Stimulated activated CD4-positive, alpha-beta T cell treated with anti-CD3 and anti-CD28 coated beads, TNF-alpha, amount 100 ng/mL, for 4 hours (primary cell): ENCODE measurements around the gene CSRP1.
"Not testable (repeated sequence)": the region's sequence is repeated elsewhere in the genome, so short reads cannot be mapped to it uniquely, and the experiment has no call there.

Experiments used
- DNase-seq, 3 experiments: peaks; one replicate each; pipeline ENCODE4 v3.0.0-alpha.2; 2020; ENCODE audit warnings: low read depth in 3 of 3

CSRP1 gene

DNA sequence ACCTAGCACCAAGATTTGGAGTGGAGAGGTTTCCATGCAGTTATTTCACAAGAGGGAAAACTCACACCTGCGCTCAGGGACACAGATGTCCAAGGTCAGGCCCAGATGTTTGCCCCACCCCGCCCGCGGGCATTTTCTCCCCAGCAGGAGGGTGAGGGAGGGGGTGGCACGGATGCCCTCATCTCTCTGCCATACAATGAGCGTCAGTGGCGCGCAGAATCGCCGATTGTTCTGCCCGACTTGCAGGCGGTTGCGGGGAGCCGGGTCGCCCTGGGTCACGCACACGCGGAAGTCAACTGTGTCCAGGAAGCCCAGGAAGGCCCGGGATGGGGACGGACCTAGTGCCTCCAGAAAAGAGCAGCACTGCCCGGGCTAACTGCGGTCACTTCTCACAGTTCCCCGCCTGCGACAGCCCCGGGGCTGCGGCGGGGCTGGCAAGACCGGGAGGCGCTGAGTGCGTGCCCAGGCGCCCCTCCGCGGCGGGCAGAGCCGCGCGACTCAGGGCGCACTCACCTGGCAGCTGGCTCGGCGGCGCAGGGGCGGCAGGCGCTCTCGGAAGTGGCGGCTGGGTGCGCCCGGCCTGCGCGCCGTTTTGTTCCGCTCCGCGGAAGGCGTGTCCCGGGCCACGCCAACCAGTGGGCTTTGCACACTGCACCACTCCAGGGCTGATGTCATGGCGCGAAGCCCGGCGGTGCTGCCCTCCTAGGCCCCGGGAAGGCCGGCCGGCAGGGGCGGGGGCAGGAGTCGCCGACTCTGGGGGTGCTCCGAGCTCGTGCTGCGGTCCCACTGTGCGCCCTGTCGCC lies at the start of gene CSRP1:
TSS of gene CSRP1 (minus strand) at position 567 of the 803 bp plus-strand sequence. CDS start 10,820 bp downstream, outside the sequence.
- peak; percentile 66 to 71 (median 67) for DNase-seq

DNA sequence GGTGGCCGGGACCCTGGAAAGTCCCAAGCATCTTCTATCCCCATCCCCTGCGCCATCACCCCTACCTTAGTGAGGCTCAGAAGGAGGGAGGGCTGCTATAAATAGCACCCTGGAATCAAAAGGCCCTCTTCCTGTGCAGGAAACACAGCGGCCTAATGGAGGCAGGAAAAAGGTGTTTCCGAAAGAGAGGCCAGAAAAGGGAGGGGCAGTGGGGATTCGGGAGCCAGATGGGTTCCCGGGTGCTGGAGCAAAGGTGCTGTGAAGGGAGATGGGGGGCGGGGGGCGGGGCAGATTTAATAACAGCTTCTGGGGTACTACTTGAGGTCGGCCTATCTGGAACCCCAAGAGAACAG lies 48.6 kb upstream of the CSRP1 start:
- DNase-seq: no peak

DNA sequence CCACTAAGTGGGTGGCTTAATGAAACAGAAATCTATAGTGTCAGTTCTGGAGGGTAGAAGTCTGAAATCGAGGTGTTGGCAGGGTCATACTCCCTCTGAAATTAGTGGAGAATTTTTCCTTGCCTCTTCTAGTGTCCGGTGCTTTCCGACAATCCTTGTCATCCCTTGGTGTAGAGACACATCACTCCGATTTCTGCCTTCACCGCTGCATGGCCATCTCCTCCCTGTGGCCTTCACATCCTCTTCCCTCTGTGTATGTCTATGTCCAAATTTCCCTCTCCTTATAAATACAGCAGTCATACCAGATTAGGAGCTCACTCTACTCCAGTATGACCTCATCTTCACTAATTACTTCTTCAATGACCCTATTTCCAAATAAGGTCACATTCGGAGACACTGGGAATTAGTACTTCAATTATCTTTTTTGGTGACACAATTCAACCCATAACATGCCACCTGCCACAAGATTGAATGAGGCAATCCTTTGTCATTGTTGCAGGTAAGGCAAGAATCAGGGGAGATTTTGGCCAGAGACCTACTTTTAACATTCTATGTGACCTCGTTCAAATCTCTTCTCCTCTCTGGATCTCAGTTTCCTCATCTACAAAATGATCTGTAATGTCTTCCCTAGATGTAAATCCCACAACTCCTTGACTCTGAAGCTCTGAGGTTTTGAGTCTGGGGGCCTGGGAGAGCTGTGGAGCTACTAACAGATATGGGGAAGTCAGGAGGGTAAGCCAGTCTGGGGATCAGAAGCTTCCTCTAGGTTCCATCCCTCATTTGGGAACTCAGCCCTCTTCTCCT lies 48.1 kb upstream of the CSRP1 start:
- DNase-seq: no peak

DNA sequence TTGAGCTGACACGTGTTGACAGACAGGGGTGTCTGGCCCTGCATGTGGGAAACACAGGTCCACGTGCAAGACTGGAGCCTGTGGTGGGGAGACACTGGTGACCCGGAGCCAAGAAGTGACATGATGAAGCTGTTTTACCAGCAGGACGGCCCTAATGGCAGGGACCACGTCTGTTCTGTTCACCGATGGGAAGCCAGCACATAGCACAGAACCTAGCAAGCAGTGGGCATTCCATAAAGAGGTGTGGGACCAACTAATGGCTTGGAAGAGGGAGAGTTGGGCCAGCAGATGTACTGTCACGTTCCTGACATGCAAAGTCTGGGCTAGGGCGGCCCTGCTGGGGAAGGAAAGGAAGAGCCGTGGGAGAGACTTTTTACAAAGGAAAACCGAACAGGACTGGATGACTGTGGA lies 47.3 kb upstream of the CSRP1 start:
- no peak for DNase-seq

DNA sequence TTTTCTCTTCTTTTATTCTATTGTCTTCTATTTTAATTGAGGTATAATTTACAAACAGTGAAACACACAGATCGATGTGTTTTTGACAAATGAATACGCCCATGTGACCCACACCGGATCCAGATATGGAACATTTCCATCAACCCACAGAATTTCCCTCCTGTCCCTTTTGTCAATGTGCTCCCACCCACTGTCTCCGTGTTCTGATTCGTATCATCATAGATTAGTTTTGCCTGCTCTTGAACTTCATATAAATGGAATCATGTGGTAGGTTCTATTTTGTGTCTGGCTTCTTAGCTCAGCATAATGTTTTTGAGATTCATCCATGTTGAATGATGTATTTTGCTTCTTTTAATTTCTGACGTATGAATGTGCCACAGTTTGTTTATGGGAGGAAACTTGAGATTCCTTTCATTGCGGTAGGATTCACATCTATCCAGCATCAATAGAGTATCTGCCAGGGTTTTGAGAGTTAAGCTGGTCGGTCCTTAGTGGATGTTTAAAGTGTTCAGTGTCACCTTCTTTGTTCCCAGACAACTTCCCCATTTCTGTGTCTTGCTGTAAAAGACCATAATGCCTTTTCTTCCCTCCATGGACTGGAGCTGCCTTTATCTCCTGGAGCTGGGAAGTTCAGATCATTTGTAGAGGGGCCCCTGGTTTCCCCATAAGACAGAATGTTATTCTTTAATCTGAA lies 46.7 kb upstream of the CSRP1 start:
- no peak for DNase-seq

DNA sequence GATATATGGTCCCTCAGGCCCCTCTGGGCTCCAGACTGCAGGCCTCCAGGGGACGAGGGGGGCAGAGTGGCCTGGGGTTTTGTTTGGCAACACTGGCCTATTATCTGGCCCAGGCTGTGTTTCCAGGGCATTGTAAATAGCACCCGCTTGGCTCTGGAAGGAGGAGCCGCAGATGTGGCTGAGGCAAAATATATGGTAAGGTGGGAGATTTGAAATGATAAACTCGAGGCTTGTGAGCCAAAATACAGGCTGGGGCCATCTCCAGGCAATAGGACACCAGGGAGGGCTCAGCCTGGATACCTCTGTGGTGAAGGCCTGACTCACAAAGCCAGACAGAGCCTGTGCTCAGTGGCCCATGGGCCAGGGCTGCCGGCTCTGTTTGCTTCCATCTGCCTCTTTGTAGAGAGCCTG lies 46.0 kb upstream of the CSRP1 start:
- no peak for DNase-seq

DNA sequence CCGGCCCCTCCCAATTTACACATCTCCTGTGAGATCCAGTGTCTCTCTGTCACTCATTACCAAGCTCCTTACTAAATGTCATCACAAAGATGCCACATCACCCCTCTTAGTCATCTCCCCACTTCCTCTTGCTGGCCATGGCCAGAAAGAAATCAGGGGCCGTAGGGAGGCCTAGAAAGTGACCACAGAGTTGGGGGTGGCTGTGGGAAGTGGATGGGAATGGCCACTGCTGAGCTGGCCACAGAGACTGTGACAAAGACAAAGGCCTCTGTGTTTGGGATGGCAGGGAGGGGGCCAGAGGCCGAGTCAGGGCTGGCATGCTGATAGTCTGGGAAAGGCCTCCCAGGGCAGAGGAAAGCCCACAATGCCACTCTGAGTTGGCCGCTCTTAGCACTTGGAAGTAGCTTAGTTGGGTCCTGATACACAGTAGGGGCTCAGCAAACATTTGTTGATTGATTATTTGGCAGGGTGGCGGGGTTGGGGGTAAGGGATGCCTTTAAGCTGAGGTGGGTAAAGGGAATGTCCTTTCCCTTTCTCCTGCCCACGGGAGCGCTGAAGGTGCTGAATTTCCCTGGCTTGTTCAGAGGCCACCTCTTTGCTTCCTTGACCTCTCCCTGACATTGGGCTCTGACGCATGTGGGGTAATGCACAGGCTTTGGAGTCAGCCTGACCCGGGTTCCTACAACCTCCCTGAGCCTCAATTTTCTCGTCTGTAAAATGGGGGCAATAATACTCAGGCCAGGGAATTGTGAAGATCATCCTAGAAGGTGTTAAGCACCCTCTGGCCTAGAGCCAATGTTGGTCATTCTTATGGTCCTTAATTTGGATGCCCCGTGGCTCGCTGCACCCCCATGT lies 45.2 kb upstream of the CSRP1 start:
- DNase-seq: no peak

DNA sequence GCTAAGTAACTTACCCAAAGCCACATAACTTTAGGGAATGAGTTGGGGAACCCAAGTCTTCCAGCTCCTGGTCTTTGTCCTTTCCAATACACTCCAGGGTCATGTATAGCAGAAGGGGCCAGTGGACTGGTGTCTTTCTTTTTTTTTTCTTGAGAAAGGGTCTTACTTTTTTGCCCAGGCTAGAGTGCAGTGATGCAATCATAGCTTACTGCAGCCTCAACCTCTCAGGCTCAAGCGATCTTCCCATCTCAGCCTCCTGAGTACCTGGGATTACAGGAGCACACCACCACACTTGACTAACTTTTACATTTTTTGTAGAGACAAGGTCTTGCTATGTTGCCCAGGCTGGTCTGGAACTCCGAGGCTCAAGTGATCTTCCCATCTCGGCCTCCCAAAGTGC lies 44.2 kb upstream of the CSRP1 start:
- no peak for DNase-seq

DNA sequence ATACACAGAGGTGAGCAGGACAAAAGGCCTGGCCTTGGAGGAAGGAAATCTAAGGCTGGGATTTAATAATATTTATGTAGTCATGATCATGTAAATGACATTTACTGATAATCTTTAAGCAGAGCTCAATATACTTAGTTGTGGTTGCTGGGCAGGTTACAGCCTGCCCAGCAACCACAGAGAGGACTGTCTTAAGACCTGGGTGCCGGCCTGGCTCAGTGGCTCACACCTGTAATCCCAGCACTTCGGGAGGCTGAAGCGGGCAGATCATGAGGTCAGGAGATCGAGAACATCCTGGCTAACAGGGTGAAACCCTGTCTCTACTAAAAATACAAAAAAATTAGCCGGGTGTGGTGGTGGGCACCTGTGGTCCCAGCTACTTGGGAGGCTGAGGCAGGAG lies 42.6 kb upstream of the CSRP1 start:
- not testable (repeated sequence) for DNase-seq

DNA sequence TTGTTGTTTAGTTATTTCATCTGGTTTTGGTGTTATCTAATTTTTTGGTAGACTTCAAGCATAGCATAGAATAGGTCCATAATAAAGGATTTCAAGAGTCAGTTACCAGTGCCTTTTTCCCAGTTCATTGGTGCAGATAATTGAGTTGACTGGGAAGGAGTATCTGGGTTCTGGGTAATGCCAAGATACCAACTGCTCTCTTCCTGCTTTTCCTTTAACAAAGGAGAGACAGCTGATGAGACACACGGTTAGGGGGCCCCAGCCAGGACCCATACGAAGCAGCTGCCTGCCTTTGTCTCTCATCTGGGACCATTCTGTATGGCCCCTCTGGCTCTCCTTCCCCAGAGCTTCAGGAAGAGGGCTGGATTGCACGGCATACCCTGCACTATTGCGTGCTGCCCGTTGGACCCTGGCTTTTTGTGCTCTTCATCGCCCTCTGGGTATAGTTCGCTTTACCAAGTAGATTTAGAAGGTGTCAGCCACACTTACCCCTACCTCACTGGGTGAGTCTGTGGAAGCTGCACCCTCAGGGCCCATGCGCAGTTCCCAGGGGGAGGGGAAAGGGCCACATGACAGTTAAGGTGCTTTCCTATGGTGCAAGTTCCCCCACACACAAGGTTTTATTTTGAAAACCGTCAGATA lies 39.0 kb upstream of the CSRP1 start:
- DNase-seq: no peak

DNA sequence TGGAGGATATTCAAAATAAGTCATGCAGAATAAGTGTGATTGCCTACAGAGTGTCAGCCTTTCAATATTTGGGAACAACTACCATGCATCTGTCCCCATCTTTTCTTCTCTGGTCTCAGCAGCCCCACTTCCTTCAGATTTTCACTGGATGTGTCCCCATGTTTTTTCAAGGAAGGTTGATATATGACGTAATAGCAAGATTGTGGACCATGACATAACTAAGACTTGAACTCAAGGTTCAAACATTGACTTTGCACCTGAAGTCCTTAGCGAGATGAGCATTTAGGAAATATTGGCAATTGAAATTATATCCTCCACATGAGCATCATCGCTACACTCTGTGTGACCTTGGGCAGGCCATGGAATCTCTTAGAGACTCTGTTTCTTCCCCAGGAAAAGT lies 37.8 kb upstream of the CSRP1 start:
- no peak for DNase-seq

DNA sequence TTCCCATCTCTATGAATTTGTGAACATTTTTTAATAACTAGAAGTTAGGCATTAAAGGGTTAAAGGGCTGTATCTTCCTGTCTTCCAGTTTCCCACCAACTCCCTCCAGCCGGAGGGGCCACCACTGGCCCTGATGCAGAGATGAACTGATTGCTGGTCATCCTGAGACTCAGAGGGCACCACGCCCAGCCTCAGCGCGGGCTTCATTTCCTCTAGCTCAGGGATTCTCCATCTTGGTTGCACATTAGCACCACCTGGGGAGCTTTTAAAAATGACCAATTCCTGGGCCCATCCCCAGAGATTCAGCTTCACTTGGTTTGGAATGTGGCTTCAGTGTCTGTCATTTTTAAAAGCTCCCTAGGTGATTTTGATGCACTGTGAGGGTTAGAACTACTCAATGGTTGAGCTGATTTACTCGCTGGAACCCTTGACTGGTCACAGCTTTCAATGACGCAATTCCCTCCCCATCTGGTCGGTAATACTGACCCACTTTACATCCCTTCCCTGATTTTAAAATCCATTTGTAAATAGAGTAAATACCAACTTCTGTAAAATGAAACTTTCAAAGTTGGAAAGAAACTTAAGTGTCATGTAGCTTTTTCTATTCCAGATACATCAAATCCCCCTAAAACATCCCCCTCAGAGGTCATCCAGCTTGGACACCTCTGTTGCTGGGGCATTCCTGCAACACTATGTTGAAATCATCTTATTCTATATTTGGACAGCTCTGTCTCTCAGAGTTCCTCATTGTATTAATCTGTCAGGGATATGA lies 37.1 kb upstream of the CSRP1 start:
- no peak for DNase-seq

DNA sequence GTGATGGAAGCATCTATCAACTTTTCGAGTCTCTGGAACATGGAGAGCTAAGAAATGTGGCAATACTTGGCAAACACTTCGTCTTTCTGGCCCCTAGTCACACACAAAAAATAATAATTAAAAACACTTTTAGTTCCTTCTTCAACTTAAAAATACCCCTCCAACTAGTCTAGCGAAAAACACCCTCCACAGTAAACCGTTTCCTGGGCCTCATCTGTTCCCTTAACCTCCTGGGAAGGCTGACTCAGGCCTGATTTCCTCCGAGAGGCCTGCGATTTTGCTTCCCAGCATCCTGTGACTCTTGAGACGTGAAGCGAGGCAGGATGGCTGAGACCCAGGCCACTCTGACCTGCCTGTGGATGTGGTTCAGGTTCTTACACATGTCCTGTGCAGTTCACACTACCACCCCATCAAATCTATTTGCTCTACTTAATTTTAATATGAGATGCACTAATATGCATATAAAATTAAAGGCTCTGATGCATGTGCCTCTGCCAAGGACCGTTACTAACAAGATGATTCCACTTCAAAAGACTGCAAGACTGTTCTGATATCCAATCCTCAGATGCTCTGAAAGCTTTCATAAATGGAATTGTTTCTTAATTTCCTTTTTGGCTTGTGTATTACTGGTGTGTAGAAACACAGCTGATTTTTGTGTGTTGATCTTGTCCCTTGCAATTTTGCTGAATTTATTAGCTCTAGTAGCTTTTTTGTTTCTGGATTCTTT lies 35.5 kb upstream of the CSRP1 start:
- DNase-seq: no peak

DNA sequence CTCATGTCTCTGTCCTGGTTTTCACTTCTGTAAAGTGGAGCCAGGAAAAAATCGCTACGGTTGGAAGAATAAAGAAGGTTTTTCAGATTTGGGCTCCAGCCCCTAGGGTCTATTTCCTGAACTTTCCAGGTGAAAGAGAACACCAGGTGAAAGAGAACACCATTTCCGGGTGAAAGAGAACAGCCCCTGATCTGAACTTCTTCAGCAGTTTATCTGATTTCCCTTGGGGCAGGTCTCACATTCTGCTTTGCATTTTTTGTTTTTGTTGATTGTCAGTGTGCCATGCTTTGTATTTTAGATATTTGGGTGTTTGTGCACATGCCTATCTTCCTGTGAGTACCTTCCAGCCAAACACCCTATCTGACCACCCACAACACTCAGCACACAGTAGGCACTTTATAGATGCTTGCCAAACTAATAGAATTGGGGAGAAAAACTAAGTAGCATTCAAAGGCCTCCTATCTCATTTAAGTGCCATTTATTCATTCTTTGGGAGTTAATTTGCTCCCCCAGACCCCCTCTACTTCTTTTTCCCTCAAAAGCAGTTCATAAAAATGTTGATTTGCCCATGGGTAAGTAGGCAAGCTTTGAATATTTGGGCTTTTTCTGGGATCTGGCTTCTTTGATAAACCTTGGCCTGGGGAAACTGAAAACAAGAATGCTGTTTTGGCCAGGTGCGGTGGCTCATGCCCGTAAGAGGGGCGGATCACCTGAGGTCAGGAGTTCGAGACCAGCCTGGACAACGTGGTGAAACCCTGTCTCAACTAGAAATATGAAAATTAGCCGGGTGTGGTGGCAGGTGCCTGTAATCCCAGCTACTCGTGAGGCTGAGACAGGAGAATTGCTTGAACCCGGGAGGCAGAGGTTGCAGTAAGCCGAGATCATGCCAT lies 34.2 kb upstream of the CSRP1 start:
- DNase-seq: no peak

DNA sequence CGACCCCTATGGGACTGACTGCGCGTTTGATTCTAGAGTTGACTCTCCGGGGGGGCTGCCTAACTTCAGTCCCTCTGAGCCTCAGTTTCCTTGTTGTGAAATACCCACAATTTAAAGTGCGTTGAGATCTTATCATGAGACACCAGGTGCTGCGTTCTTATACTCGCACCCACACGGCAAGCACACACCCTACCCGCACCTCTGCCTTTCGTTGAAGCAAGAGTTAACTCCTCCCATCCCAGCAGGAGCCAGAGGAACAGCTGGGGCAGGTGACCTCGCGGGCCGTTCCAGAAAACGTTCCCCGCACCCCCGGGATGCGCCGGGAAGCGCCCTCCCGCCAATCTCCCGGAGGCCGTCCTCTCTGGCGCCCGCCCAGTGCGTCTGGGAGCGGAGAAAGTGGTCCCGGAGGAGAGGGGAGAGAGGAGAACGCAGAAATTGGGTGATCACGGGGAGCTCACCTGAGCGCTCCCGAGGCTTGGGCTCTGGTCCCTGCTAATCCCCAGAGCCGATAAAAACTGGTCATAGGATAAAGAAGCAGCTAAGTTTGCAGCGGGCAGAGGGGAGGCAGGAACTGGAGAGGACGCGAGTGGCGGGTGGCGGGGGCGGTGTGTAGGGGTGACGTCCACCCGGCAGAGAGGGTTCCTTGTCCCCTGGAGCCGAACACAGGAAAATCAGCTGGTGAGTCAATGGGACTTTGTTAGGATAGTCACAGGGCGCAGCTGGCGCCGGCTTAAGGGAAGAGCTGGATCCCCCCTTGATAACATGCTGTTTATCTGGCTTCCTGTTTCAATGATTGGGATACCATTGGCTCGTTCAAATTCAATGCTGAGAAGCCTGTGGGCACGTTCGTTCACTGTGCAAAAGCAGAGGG lies 32.9 kb upstream of the CSRP1 start:
- no peak for DNase-seq

DNA sequence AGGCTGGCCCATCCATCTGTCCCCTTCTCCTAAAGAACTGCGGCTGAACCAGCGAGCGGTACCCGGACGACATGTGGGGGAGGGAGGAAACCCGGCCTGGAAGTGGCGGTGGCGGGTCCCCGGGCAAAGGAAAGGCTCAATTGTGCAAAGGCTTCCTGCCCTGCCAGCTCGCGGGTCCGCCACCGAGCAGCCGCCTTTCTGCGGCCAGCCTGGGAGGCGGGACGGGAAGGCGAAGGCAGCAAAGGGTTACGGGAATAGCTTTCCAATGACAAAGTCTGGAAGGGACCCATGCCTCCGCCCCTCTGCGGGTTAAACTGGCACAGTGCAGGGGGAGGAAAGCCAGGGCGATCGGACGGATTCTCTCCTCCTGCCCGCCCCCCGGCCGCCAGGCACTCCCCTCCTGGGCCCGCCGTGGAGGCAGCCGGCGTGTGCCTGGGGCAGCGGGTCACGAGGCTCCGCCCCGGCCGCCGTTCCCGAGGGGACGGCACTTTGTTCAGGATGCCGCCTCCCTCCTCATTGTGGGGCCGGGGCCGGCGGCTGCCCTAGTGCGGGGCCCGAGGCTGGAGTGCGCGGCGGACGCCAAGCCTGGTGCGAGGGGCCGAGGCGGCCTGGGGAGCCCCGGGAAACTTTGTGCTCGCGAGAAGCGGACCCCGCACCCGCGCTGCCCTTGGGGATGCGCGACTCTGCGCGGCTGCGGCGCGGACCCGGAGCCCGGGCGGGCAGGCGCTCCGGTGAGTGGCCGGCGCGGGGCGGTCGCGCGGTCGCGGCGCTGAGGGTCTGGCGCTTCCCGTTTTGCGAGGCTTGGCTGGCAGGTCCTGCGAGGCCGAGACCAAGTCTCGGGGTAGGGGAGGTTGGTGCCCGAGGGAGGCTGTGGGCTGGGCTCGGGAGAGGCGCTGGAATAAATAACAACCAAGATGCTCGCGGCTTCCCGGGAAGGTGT lies 32.0 kb upstream of the CSRP1 start, which contains the start of gene NAV1:
TSS of gene NAV1 (plus strand) at position 516 of the 940 bp plus-strand sequence. CDS start 83,758 bp downstream, outside the sequence.
- no peak for DNase-seq
